ENCODE data around the gene PRKAG1. TPM values are rescaled to one million over a fixed set of nuclear protein-coding genes. Genes with fewer than 3 reads are reported as not detected.

The PRKAG1 gene
- total RNA-seq, 1 experiment from 2014 or later = 41.6 TPM

- H3K36me3 Mint-ChIP-seq = peaks cover 68% of the 10 kb centered on the region
- H3K4me1 Mint-ChIP-seq = no peaks in the 10 kb centered on the region
- no peak for DNase-seq (ENCODE audit: low spot score)
- H3K4me3 Mint-ChIP-seq = no peak overlapping the region
- no peaks in the 10 kb centered on the region for H3K27me3 Mint-ChIP-seq (ENCODE audit: low read depth)
- TF ChIP-seq FOXK1 (CRISPR knock-in tag; IDR thresholded peaks at IDR 0.05) (no peak), RELA (CRISPR knock-in tag; IDR thresholded peaks at IDR 0.05; ENCODE audit: borderline replicate concordance) (no peak), E2F1 (CRISPR knock-in tag; IDR thresholded peaks at IDR 0.05) (no peak), ZNF396 (CRISPR knock-in tag; IDR thresholded peaks at IDR 0.05; ENCODE audit: borderline replicate concordance) (no peak), IRF2 (CRISPR knock-in tag; IDR thresholded peaks at IDR 0.05; ENCODE audit: borderline replicate concordance, low read depth) (no peak), ZNF425 (CRISPR knock-in tag; conservative IDR thresholded peaks at IDR 0.05) (no peak), MLX (CRISPR knock-in tag; IDR thresholded peaks at IDR 0.05) (no peak), USF2 (CRISPR knock-in tag; IDR thresholded peaks at IDR 0.05) (no peak), CBFB (CRISPR knock-in tag; IDR thresholded peaks at IDR 0.05; ENCODE audit: low read depth) (no peak), ZBTB43 (CRISPR knock-in tag; IDR thresholded peaks at IDR 0.05) (no peak), ZNF219 (CRISPR knock-in tag; IDR thresholded peaks at IDR 0.05; ENCODE audit: borderline replicate concordance) (no peak), ZNF138 (CRISPR knock-in tag; conservative IDR thresholded peaks at IDR 0.05) (no peak), OVOL2 (CRISPR knock-in tag; IDR thresholded peaks at IDR 0.05; ENCODE audit: borderline replicate concordance) (no peak), NFE2L1 (CRISPR knock-in tag; IDR thresholded peaks at IDR 0.05) (no peak), HMGXB4 (CRISPR knock-in tag; IDR thresholded peaks at IDR 0.05) (no peak), USF1 (CRISPR knock-in tag; IDR thresholded peaks at IDR 0.05) (no peak)
- no peak for ATAC-seq
- CTCF ChIA-PET = interaction anchor here (0.6 to 1.6 kb wide), 4 partner anchors 18 to 185 kb away, joined by 3 to 11 read pairs (median 6); no protein-coding TSS in a partner anchor
- POLR2A ChIA-PET = no interaction called here
- no peak overlapping the region for H3K27ac Mint-ChIP-seq
- H3K9me3 Mint-ChIP-seq = no peaks in the 10 kb centered on the region
These were observed 19.8 kb upstream of the PRKAG1 start for GRCh38 chr12:49038291-49038955.
